ENCODE data around the gene NOP53. TPM values are rescaled to one million over a fixed set of nuclear protein-coding genes. Genes with fewer than 3 reads are reported as not detected.

Gene NOP53
- total and polyA plus RNA-seq, 2 of the 8 experiments (the other 6 are each of a cell fraction or from before 2014, with no cell fraction given) = 107 to 245 TPM

- TF ChIP-seq, protein P1, sequence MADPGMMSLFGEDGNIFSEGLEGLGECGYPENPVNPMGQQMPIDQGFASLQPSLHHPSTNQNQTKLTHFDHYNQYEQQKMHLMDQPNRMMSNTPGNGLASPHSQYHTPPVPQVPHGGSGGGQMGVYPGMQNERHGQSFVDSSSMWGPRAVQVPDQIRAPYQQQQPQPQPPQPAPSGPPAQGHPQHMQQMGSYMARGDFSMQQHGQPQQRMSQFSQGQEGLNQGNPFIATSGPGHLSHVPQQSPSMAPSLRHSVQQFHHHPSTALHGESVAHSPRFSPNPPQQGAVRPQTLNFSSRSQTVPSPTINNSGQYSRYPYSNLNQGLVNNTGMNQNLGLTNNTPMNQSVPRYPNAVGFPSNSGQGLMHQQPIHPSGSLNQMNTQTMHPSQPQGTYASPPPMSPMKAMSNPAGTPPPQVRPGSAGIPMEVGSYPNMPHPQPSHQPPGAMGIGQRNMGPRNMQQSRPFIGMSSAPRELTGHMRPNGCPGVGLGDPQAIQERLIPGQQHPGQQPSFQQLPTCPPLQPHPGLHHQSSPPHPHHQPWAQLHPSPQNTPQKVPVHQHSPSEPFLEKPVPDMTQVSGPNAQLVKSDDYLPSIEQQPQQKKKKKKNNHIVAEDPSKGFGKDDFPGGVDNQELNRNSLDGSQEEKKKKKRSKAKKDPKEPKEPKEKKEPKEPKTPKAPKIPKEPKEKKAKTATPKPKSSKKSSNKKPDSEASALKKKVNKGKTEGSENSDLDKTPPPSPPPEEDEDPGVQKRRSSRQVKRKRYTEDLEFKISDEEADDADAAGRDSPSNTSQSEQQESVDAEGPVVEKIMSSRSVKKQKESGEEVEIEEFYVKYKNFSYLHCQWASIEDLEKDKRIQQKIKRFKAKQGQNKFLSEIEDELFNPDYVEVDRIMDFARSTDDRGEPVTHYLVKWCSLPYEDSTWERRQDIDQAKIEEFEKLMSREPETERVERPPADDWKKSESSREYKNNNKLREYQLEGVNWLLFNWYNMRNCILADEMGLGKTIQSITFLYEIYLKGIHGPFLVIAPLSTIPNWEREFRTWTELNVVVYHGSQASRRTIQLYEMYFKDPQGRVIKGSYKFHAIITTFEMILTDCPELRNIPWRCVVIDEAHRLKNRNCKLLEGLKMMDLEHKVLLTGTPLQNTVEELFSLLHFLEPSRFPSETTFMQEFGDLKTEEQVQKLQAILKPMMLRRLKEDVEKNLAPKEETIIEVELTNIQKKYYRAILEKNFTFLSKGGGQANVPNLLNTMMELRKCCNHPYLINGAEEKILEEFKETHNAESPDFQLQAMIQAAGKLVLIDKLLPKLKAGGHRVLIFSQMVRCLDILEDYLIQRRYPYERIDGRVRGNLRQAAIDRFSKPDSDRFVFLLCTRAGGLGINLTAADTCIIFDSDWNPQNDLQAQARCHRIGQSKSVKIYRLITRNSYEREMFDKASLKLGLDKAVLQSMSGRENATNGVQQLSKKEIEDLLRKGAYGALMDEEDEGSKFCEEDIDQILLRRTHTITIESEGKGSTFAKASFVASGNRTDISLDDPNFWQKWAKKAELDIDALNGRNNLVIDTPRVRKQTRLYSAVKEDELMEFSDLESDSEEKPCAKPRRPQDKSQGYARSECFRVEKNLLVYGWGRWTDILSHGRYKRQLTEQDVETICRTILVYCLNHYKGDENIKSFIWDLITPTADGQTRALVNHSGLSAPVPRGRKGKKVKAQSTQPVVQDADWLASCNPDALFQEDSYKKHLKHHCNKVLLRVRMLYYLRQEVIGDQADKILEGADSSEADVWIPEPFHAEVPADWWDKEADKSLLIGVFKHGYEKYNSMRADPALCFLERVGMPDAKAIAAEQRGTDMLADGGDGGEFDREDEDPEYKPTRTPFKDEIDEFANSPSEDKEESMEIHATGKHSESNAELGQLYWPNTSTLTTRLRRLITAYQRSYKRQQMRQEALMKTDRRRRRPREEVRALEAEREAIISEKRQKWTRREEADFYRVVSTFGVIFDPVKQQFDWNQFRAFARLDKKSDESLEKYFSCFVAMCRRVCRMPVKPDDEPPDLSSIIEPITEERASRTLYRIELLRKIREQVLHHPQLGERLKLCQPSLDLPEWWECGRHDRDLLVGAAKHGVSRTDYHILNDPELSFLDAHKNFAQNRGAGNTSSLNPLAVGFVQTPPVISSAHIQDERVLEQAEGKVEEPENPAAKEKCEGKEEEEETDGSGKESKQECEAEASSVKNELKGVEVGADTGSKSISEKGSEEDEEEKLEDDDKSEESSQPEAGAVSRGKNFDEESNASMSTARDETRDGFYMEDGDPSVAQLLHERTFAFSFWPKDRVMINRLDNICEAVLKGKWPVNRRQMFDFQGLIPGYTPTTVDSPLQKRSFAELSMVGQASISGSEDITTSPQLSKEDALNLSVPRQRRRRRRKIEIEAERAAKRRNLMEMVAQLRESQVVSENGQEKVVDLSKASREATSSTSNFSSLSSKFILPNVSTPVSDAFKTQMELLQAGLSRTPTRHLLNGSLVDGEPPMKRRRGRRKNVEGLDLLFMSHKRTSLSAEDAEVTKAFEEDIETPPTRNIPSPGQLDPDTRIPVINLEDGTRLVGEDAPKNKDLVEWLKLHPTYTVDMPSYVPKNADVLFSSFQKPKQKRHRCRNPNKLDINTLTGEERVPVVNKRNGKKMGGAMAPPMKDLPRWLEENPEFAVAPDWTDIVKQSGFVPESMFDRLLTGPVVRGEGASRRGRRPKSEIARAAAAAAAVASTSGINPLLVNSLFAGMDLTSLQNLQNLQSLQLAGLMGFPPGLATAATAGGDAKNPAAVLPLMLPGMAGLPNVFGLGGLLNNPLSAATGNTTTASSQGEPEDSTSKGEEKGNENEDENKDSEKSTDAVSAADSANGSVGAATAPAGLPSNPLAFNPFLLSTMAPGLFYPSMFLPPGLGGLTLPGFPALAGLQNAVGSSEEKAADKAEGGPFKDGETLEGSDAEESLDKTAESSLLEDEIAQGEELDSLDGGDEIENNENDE (IDR thresholded peaks at IDR 0.05; ENCODE audit: insufficient replicate concordance, low read length) = no peak
- no peak for TF ChIP-seq GABPA (IDR thresholded peaks at IDR 0.05; ENCODE audit: borderline replicate concordance, insufficient read depth, low read length)
- no peak for TF ChIP-seq ATF3 (IDR thresholded peaks at IDR 0.05; ENCODE audit: insufficient read depth, low read depth, low read length)
- TF ChIP-seq JUN (IDR thresholded peaks at IDR 0.05; ENCODE audit: low read depth, low read length) = no peak
- TF ChIP-seq, protein P2, sequence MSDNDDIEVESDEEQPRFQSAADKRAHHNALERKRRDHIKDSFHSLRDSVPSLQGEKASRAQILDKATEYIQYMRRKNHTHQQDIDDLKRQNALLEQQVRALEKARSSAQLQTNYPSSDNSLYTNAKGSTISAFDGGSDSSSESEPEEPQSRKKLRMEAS (IDR thresholded peaks at IDR 0.05) = no peak
- no peak for TF ChIP-seq ZNF274 (IDR thresholded peaks at IDR 0.05; ENCODE audit: borderline replicate concordance, extremely low read depth, low read length)
- TF ChIP-seq BRCA1 (IDR thresholded peaks at IDR 0.05; ENCODE audit: low read depth, low read length) = no peak
- no peak for TF ChIP-seq POU5F1 (IDR thresholded peaks at IDR 0.05; ENCODE audit: low read depth, low read length)
- TF ChIP-seq TBP (IDR thresholded peaks at IDR 0.05; ENCODE audit: low read depth, low read length) = no peak
- no peak for TF ChIP-seq POLR2A (IDR thresholded peaks at IDR 0.05; ENCODE audit: control extremely low read depth in 1 of 2, low read depth in 2 of 2, low read length in 2 of 2)
- TF ChIP-seq CREB1 (IDR thresholded peaks at IDR 0.05) = no peak
- TF ChIP-seq KDM4A (IDR thresholded peaks at IDR 0.05; ENCODE audit: low read depth, low read length, severe bottlenecking) = no peak
Observed at GRCh38 chr19:47767349-47767748, 22.0 kb downstream of the NOP53 start (continued).
